ENCODE data around the gene SORL1. TPM values are rescaled to one million over a fixed set of nuclear protein-coding genes. Genes with fewer than 3 reads are reported as not detected.
A peak's percentile ranks its signal among the peaks of the same experiment; 100 is the strongest.

The SORL1 gene
- total and polyA plus RNA-seq, 2 of the 13 experiments (the other 11 are each of a cell fraction or from before 2014, with no cell fraction given), result 21.3 to 148 TPM

DNA sequence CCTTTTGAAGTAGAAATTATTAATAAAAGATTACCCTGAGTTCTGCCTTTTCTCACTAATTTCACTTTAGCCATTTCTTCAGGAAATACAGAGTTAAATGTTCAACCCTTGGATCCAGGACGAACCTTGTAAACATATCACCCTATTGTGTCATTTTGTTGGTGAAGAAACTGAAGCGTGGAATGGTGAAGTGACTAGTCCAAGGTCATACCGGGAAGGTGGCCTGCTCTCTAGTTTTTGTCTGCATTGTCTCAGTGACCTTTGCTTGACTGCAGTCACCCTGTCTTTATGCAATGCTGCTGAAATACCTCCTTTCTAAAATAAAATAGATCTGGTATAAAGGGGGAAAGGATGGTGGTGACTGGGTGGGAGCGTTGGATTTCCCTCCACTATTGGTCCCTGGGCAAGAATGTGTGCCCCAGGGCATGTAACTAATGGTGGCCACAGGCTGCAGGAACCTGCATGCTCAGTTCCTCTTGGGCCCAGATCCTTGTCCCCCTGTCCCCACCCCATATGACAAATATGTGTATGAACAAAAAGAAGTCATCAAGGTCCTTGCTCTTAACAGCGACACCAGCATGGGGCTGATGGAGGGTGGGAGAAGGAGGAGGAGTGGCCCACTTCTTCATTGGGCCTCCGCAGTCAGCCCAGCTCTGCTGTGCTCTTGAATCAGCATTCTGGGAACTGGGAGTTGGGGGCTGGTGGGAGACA is 1.6 kb downstream of the SORL1 start (continued):
- TF ChIP-seq, protein P1, sequence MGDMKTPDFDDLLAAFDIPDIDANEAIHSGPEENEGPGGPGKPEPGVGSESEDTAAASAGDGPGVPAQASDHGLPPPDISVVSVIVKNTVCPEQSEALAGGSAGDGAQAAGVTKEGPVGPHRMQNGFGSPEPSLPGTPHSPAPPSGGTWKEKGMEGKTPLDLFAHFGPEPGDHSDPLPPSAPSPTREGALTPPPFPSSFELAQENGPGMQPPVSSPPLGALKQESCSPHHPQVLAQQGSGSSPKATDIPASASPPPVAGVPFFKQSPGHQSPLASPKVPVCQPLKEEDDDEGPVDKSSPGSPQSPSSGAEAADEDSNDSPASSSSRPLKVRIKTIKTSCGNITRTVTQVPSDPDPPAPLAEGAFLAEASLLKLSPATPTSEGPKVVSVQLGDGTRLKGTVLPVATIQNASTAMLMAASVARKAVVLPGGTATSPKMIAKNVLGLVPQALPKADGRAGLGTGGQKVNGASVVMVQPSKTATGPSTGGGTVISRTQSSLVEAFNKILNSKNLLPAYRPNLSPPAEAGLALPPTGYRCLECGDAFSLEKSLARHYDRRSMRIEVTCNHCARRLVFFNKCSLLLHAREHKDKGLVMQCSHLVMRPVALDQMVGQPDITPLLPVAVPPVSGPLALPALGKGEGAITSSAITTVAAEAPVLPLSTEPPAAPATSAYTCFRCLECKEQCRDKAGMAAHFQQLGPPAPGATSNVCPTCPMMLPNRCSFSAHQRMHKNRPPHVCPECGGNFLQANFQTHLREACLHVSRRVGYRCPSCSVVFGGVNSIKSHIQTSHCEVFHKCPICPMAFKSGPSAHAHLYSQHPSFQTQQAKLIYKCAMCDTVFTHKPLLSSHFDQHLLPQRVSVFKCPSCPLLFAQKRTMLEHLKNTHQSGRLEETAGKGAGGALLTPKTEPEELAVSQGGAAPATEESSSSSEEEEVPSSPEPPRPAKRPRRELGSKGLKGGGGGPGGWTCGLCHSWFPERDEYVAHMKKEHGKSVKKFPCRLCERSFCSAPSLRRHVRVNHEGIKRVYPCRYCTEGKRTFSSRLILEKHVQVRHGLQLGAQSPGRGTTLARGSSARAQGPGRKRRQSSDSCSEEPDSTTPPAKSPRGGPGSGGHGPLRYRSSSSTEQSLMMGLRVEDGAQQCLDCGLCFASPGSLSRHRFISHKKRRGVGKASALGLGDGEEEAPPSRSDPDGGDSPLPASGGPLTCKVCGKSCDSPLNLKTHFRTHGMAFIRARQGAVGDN (CRISPR knock-in tag; IDR thresholded peaks at IDR 0.05), result peak; percentile 60
- TF ChIP-seq POLR2AphosphoS5 (IDR thresholded peaks at IDR 0.05; ENCODE audit: low read depth, low read length) (0 out of 2 replicates have a peak, but pooled peaks have one; percentile 31), ZNF17 (CRISPR knock-in tag; IDR thresholded peaks at IDR 0.05) (no peak), ARID5B (CRISPR knock-in tag; IDR thresholded peaks at IDR 0.05) (peak; percentile 89)

Data from HepG2 (cell line).